Measurements from ENCODE around the gene KLF4. TPM values are rescaled to one million over a fixed set of nuclear protein-coding genes. Genes with fewer than 3 reads are reported as not detected.

KLF4 gene
- total and polyA plus RNA-seq, 9 donors: 29.2 to 138 (median 46.7) TPM

DNA sequence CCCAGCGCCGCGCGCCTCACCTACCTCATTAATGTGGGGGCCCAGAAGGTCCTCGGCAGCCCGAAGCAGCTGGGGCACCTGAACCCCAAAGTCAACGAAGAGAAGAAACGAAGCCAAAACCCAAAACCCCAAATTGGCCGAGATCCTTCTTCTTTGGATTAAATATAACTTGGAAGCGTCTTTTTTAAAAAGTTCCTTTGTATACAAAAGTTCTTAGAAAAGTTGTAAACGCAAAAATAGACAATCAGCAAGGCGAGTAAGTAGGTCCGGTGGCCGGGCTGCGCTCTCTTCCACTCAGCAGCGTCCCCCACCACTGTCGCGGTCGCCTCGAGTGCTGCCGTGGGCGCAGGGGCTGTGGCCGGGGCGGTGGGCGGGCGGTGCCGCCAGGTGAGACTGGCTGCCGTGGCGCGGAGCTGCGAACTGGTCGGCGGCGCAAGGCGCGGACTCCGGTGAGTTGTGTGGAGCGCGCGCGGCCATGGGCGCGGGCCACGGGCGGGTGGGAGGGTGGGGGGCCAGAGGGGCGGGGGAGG lies 360 bp downstream of the KLF4 start:
- H3K4me1 ChIP-seq (ENCODE audit: insufficient read depth): peaks cover 2% of the 10 kb centered on the region

DNA sequence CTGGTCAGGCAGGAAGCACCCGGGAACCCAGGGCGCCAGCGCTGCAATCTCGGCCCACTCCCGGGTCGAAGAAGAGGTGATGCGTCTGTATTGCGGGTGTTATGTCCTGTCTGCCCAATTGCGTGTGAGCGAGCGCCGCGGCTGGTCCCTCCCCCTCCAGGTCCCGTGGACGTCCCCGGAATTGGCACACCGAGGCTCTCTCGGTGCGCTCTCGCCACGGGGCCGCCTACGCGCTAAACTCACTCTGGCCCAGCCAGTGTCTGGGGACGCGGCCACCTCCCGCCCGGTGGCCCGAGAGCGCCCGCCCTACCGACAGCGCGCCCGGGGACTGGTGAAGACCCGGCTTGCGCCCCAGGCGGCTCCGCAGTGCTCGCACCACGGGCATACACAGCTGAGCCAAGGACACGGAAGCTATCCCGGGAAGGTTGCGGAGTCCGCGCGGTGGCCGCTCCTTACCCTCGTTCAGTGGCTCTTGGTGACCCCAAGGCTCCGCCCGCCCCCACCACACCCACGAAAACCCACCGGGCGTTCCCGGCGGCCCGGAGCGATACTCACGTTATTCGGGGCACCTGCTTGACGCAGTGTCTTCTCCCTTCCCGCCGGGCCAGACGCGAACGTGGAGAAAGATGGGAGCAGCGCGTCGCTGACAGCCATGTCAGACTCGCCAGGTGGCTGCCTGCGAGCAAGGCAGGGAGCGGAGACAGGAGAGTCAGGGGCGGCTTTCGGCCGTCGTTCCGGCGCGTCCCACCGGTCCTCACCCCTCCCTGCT lies 1.0 kb downstream of the KLF4 start:
- intact Hi-C loops (cut with DNase I): loop anchor here in 3 of 4 donors (1.0 to 10.0 kb wide), 9 partner anchors 149 to 946 kb away; no protein-coding TSS in a partner anchor
- peaks cover 2% of the 10 kb centered on the region for H3K4me1 ChIP-seq (ENCODE audit: insufficient read depth)
- peak; percentile 72 to 82 (median 79) for DNase-seq

More for the DNA sequence above, 360 bp downstream of the KLF4 start:
- H3K9me3 ChIP-seq: no peaks in the 10 kb centered on the region
- peak overlapping the region; percentile 64 for H3K4me3 ChIP-seq
- no peaks in the 10 kb centered on the region for H3K27me3 ChIP-seq
- H3K36me3 ChIP-seq: no peaks in the 10 kb centered on the region
- WGBS, 3 donors: 1% methylated on average over 39 to 46 of the region's 46 CpGs
- DNase-seq: no peak
- TF ChIP-seq, protein P1, sequence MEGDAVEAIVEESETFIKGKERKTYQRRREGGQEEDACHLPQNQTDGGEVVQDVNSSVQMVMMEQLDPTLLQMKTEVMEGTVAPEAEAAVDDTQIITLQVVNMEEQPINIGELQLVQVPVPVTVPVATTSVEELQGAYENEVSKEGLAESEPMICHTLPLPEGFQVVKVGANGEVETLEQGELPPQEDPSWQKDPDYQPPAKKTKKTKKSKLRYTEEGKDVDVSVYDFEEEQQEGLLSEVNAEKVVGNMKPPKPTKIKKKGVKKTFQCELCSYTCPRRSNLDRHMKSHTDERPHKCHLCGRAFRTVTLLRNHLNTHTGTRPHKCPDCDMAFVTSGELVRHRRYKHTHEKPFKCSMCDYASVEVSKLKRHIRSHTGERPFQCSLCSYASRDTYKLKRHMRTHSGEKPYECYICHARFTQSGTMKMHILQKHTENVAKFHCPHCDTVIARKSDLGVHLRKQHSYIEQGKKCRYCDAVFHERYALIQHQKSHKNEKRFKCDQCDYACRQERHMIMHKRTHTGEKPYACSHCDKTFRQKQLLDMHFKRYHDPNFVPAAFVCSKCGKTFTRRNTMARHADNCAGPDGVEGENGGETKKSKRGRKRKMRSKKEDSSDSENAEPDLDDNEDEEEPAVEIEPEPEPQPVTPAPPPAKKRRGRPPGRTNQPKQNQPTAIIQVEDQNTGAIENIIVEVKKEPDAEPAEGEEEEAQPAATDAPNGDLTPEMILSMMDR (IDR thresholded peaks at IDR 0.05): no peak
- TF ChIP-seq EP300 (IDR thresholded peaks at IDR 0.05): no peak
- peak; percentile 8 for TF ChIP-seq POLR2A (IDR thresholded peaks at IDR 0.05)
- intact Hi-C loops (cut with DNase I): loop anchor here in 3 of 4 donors (2.0 to 10.0 kb wide), 8 partner anchors 148 to 946 kb away; no protein-coding TSS in a partner anchor
- H3K27ac ChIP-seq: peak overlapping the region; percentile 69 to 83

DNA sequence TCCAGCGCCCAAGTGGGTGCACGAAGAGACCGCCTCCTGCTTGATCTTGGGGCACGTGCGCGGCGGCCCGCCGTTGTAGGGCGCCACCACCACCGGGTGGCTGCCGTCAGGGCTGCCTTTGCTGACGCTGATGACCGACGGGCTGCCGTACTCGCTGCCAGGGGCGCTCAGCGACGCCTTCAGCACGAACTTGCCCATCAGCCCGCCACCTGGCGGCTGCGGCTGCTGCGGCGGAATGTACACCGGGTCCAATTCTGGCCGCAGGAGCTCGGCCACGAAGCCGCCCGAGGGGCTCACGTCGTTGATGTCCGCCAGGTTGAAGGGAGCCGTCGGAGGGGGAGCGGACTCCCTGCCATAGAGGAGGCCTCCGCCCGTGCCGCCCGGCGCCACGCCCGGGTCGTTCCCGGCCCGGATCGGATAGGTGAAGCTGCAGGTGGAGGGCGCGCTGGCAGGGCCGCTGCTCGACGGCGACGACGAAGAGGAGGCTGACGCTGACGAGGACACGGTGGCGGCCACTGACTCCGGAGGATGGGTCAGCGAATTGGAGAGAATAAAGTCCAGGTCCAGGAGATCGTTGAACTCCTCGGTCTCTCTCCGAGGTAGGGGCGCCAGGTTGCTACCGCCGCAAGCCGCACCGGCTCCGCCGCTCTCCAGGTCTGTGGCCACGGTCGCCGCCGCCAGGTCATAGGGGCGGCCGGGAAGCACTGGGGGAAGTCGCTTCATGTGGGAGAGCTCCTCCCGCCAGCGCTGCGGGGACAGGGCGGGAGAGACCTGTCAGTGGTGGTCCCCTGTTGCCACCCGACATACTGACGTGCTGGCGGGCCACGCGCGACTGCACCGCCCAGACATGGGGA lies 1.8 kb downstream of the KLF4 start:
- peak overlapping the region; percentile 69 to 83 for H3K27ac ChIP-seq
- intact Hi-C loops (cut with DNase I): loop anchor here in 3 of 4 donors (1.0 to 10.0 kb wide), 9 partner anchors 150 to 947 kb away; no protein-coding TSS in a partner anchor

More for the DNA sequence above, 1.0 kb downstream of the KLF4 start:
- 0 to 1% (median 1%) methylated on average over 62 to 80 of the region's 80 CpGs for WGBS, 3 donors
- Histone ChIP-seq H3K4me3 (peak overlapping the region; percentile 64), H3K27ac (peak overlapping the region; percentile 69 to 83), H3K36me3 (no peaks in the 10 kb centered on the region), H3K27me3 (no peaks in the 10 kb centered on the region), H3K9me3 (no peaks in the 10 kb centered on the region)
- TF ChIP-seq, protein P1 (IDR thresholded peaks at IDR 0.05): no peak
- TF ChIP-seq POLR2A (IDR thresholded peaks at IDR 0.05): peak; percentile 67

More for the DNA sequence above, 1.8 kb downstream of the KLF4 start:
- H3K36me3 ChIP-seq: no peaks in the 10 kb centered on the region
- H3K27me3 ChIP-seq: no peaks in the 10 kb centered on the region
- 16 to 18% (median 18%) methylated on average over 66 to 91 of the region's 91 CpGs for WGBS, 3 donors
- H3K4me1 ChIP-seq (ENCODE audit: insufficient read depth): peaks cover 2% of the 10 kb centered on the region
- peak; percentile 60 to 81 (median 67) for DNase-seq
- no peaks in the 10 kb centered on the region for H3K9me3 ChIP-seq
- TF ChIP-seq, protein P1 (IDR thresholded peaks at IDR 0.05): peak in 2 of 3 donors; percentile 42 to 49
- no peak for TF ChIP-seq EP300 (IDR thresholded peaks at IDR 0.05)
- peak overlapping the region; percentile 64 for H3K4me3 ChIP-seq
